ENCODE measurements around the gene ZSCAN32. TPM values are rescaled to one million over a fixed set of nuclear protein-coding genes. Genes with fewer than 3 reads are reported as not detected.

Gene ZSCAN32
- total RNA-seq, 1 experiment from 2014 or later = 15.1 TPM

- Histone ChIP-seq H3K4me3 (no peak overlapping the region), H3K9me3 (replicated peaks) (peaks cover 31% of the 10 kb centered on the region), H3K36me3 (peaks cover 80% of the 10 kb centered on the region), H3K27ac (no peak overlapping the region), H3K27me3 (replicated peaks) (no peaks in the 10 kb centered on the region), H3K4me1 (replicated peaks) (no peaks in the 10 kb centered on the region)
- no peak for DNase-seq (ENCODE audit: low read depth in 1 of 2, low spot score in 2 of 2)
Observed at GRCh38 chr16:3388325-3388724, 12.5 kb downstream of the ZSCAN32 start.

- Histone ChIP-seq H3K27me3 (replicated peaks) (no peaks in the 10 kb centered on the region), H3K9me3 (replicated peaks) (peaks cover 53% of the 10 kb centered on the region), H3K4me1 (replicated peaks) (no peaks in the 10 kb centered on the region), H3K27ac (no peak overlapping the region), H3K4me3 (no peak overlapping the region), H3K36me3 (peaks cover 53% of the 10 kb centered on the region)
- peak in 1 of 2 experiments; percentile 11 for DNase-seq (ENCODE audit: low read depth in 1 of 2, low spot score in 2 of 2)
Observed at GRCh38 chr16:3383045-3383448, 17.8 kb downstream of the ZSCAN32 start.

GRCh38 chr16:3377917-3378316, 22.9 kb downstream of the ZSCAN32 start:
- H3K9me3 ChIP-seq (replicated peaks) = peaks cover 32% of the 10 kb centered on the region
- H3K4me1 ChIP-seq (replicated peaks) = no peaks in the 10 kb centered on the region
- no peak overlapping the region for H3K4me3 ChIP-seq

GRCh38 chr16:3375680-3376079, 25.1 kb downstream of the ZSCAN32 start:
- Histone ChIP-seq H3K36me3 (no peaks in the 10 kb centered on the region), H3K4me1 (replicated peaks) (no peaks in the 10 kb centered on the region), H3K27ac (no peak overlapping the region), H3K9me3 (replicated peaks) (peaks cover 13% of the 10 kb centered on the region), H3K4me3 (no peak overlapping the region), H3K27me3 (replicated peaks) (no peaks in the 10 kb centered on the region)
- no peak for DNase-seq (ENCODE audit: low read depth in 1 of 2, low spot score in 2 of 2)

More at GRCh38 chr16:3377917-3378316, 22.9 kb downstream of the ZSCAN32 start:
- no peaks in the 10 kb centered on the region for H3K27me3 ChIP-seq (replicated peaks)
- H3K27ac ChIP-seq = no peak overlapping the region
- DNase-seq (ENCODE audit: low read depth in 1 of 2, low spot score in 2 of 2) = no peak
- H3K36me3 ChIP-seq = peaks cover 17% of the 10 kb centered on the region

- Histone ChIP-seq H3K4me3 (no peak overlapping the region), H3K27ac (no peak overlapping the region), H3K27me3 (replicated peaks) (no peaks in the 10 kb centered on the region), H3K36me3 (no peaks in the 10 kb centered on the region; the same call in 1 of the 2 replicates), H3K4me1 (replicated peaks) (no peaks in the 10 kb centered on the region), H3K9me3 (replicated peaks) (peaks cover 18% of the 10 kb centered on the region; the same call in 1 of the 2 replicates)
- DNase-seq (ENCODE audit: low read depth in 1 of 2, low spot score in 2 of 2) = no peak
Observed at GRCh38 chr16:3369073-3369472, 31.7 kb downstream of the ZSCAN32 start.

- peak; percentile 7 to 51 for DNase-seq (ENCODE audit: low read depth in 1 of 2, low spot score in 2 of 2)
- Histone ChIP-seq H3K4me1 (replicated peaks) (no peaks in the 10 kb centered on the region), H3K36me3 (no peaks in the 10 kb centered on the region; the same call in 1 of the 2 replicates), H3K27ac (no peak overlapping the region), H3K4me3 (peak overlapping the region; percentile 33), H3K9me3 (replicated peaks) (peaks cover 19% of the 10 kb centered on the region; the same call in 1 of the 2 replicates), H3K27me3 (replicated peaks) (no peaks in the 10 kb centered on the region)
Observed at GRCh38 chr16:3364774-3365427, 35.9 kb downstream of the ZSCAN32 start.

- DNase-seq (ENCODE audit: low read depth in 1 of 2, low spot score in 2 of 2) = no peak
Observed at GRCh38 chr16:3363793-3364192, 37.0 kb downstream of the ZSCAN32 start.

GRCh38 chr16:3362931-3363330, 37.9 kb downstream of the ZSCAN32 start:
- peaks cover 19% of the 10 kb centered on the region for H3K9me3 ChIP-seq (replicated peaks)
- H3K36me3 ChIP-seq = no peaks in the 10 kb centered on the region; the same call in 1 of the 2 replicates
- no peaks in the 10 kb centered on the region for H3K4me1 ChIP-seq (replicated peaks)
- H3K4me3 ChIP-seq = no peak overlapping the region
- no peak for DNase-seq (ENCODE audit: low read depth in 1 of 2, low spot score in 2 of 2)
- H3K27ac ChIP-seq = no peak overlapping the region
- no peaks in the 10 kb centered on the region for H3K27me3 ChIP-seq (replicated peaks)

More at GRCh38 chr16:3363793-3364192, 37.0 kb downstream of the ZSCAN32 start:
- Histone ChIP-seq H3K27ac (no peak overlapping the region), H3K9me3 (replicated peaks) (peaks cover 19% of the 10 kb centered on the region), H3K4me1 (replicated peaks) (no peaks in the 10 kb centered on the region), H3K36me3 (no peaks in the 10 kb centered on the region; the same call in 1 of the 2 replicates), H3K4me3 (no peak overlapping the region), H3K27me3 (replicated peaks) (no peaks in the 10 kb centered on the region)

- Histone ChIP-seq H3K4me1 (replicated peaks) (no peaks in the 10 kb centered on the region), H3K27me3 (replicated peaks) (no peaks in the 10 kb centered on the region), H3K27ac (no peak overlapping the region), H3K4me3 (no peak overlapping the region), H3K9me3 (replicated peaks) (peaks cover 5% of the 10 kb centered on the region), H3K36me3 (no peaks in the 10 kb centered on the region)
- no peak for DNase-seq (ENCODE audit: low read depth in 1 of 2, low spot score in 2 of 2)
Observed at GRCh38 chr16:3358871-3359270, 41.9 kb downstream of the ZSCAN32 start.

GRCh38 chr16:3356118-3356517, 44.7 kb downstream of the ZSCAN32 start:
- Histone ChIP-seq H3K36me3 (no peaks in the 10 kb centered on the region), H3K9me3 (replicated peaks) (no peaks in the 10 kb centered on the region; the same call in 1 of the 2 replicates), H3K27ac (no peak overlapping the region), H3K27me3 (replicated peaks) (no peaks in the 10 kb centered on the region), H3K4me3 (no peak overlapping the region), H3K4me1 (replicated peaks) (no peaks in the 10 kb centered on the region)
- DNase-seq (ENCODE audit: low read depth in 1 of 2, low spot score in 2 of 2) = no peak

GRCh38 chr16:3355589-3355988, 45.2 kb downstream of the ZSCAN32 start, which contains the start of gene OR2C1:
Gene OR2C1, plus strand, starts transcription at chr16:3355889. Its CDS starts 52 bp downstream, at chr16:3355941.
- Histone ChIP-seq H3K36me3 (no peaks in the 10 kb centered on the region), H3K9me3 (replicated peaks) (no peaks in the 10 kb centered on the region; the same call in 1 of the 2 replicates), H3K4me1 (replicated peaks) (no peaks in the 10 kb centered on the region), H3K27ac (no peak within 1 kb of the TSS), H3K4me3 (no peak within 1 kb of the TSS), H3K27me3 (replicated peaks) (no peaks in the 10 kb centered on the region)
- DNase-seq (ENCODE audit: low read depth in 1 of 2, low spot score in 2 of 2) = no peak

GRCh38 chr16:3349175-3349574, 51.6 kb downstream of the ZSCAN32 start:
- DNase-seq (ENCODE audit: low read depth in 1 of 2, low spot score in 2 of 2) = no peak
- H3K27me3 ChIP-seq (replicated peaks) = no peaks in the 10 kb centered on the region
- H3K4me3 ChIP-seq = no peak overlapping the region
- no peak overlapping the region for H3K27ac ChIP-seq
- no peaks in the 10 kb centered on the region for H3K4me1 ChIP-seq (replicated peaks)
- H3K9me3 ChIP-seq (replicated peaks) = 0 out of 2 replicates have a peak, but pooled peaks cover 2% of the 10 kb centered on the region
- H3K36me3 ChIP-seq = no peaks in the 10 kb centered on the region

- DNase-seq (ENCODE audit: low read depth in 1 of 2, low spot score in 2 of 2) = no peak
- Histone ChIP-seq H3K9me3 (replicated peaks) (0 out of 2 replicates have a peak, but pooled peaks cover 2% of the 10 kb centered on the region), H3K27ac (no peak overlapping the region), H3K36me3 (no peaks in the 10 kb centered on the region), H3K27me3 (replicated peaks) (no peaks in the 10 kb centered on the region), H3K4me1 (replicated peaks) (no peaks in the 10 kb centered on the region), H3K4me3 (no peak overlapping the region)
Observed at GRCh38 chr16:3348547-3349167, 52.1 kb downstream of the ZSCAN32 start.

GRCh38 chr16:3347586-3347985, 53.2 kb downstream of the ZSCAN32 start:
- no peak overlapping the region for H3K27ac ChIP-seq
- no peak overlapping the region for H3K4me3 ChIP-seq
- H3K4me1 ChIP-seq (replicated peaks) = no peaks in the 10 kb centered on the region
- H3K9me3 ChIP-seq (replicated peaks) = 0 out of 2 replicates have a peak, but pooled peaks cover 2% of the 10 kb centered on the region
- H3K27me3 ChIP-seq (replicated peaks) = no peaks in the 10 kb centered on the region
- DNase-seq (ENCODE audit: low read depth in 1 of 2, low spot score in 2 of 2) = no peak
- no peaks in the 10 kb centered on the region for H3K36me3 ChIP-seq
